Neural progenitor cell (in vitro differentiated cells): Measurements from ENCODE around the gene WDR20. TPM values are rescaled to one million over a fixed set of nuclear protein-coding genes. Genes with fewer than 3 reads are reported as not detected.
A peak's percentile ranks its signal among the peaks of the same experiment; 100 is the strongest.

Experiments
- DNase-seq: peaks from one replicate; pipeline ENCODE4 v3.0.0-alpha.2; 2016; ENCODE audit warnings: low spot score
- H2AFZ ChIP-seq: fragments of 200-600 bp; sonication (generic); replicated peaks from 2 replicates; pipeline ENCODE4 v1.6.1; 2016; ENCODE audit warnings: antibody characterized with exemption
- H3F3A ChIP-seq: fragments of 200-600 bp; sonication (generic); 2 replicates; pipeline ENCODE4 v1.6.1; 2016; ENCODE audit warnings: antibody characterized with exemption, low read depth
- H3K27ac ChIP-seq: fragments of 200-600 bp; sonication (generic); 2 replicates; pipeline ENCODE4 v1.5.1; 2016; ENCODE audit warnings: mild to moderate bottlenecking
- H3K27me3 ChIP-seq: fragments of 200-600 bp; sonication (generic); 2 replicates; pipeline ENCODE4 v1.6.1; 2016; ENCODE audit warnings: mild to moderate bottlenecking, moderate library complexity
- H3K36me3 ChIP-seq: fragments of 200-600 bp; sonication (generic); 2 replicates; pipeline ENCODE4 v1.5.1; 2016
- H3K4me1 ChIP-seq: fragments of 200-600 bp; sonication (generic); 2 replicates; pipeline ENCODE4 v1.6.1; 2016; ENCODE audit warnings: mixed run types
- H3K4me2 ChIP-seq: fragments of 200-600 bp; sonication (generic); 2 replicates; pipeline ENCODE4 v1.6.1; 2016
- H3K4me3 ChIP-seq: fragments of 200-600 bp; sonication (generic); 2 replicates; pipeline ENCODE4 v1.5.1; 2016
- H3K79me2 ChIP-seq: fragments of 200-600 bp; sonication (generic); 2 replicates; pipeline ENCODE4 v1.6.1; 2016; ENCODE audit warnings: low read depth
- H3K9ac ChIP-seq: fragments of 200-600 bp; sonication (generic); 2 replicates; pipeline ENCODE4 v1.6.1; 2016
- H3K9me3 ChIP-seq: fragments of 200-600 bp; sonication (generic); 2 replicates; pipeline ENCODE4 v1.5.1; 2016; ENCODE audit warnings: low read depth
- H4K20me1 ChIP-seq: fragments of 200-600 bp; sonication (generic); 2 replicates; pipeline ENCODE4 v1.6.1; 2016; ENCODE audit warnings: low read depth
- H3K27ac Mint-ChIP-seq: 3 replicates; pipeline ENCODE4 v1.8.0; 2021; ENCODE audit warnings: mixed read lengths
- H3K27me3 Mint-ChIP-seq: 2 replicates; pipeline ENCODE4 v1.8.0; 2022; ENCODE audit warnings: low read depth, mild to moderate bottlenecking, inconsistent platforms, moderate library complexity, mixed read lengths; ENCODE audit not compliant: insufficient read depth
- H3K36me3 Mint-ChIP-seq: 3 replicates; pipeline ENCODE4 v1.8.0; 2021; ENCODE audit warnings: mixed read lengths
- H3K4me1 Mint-ChIP-seq: 3 replicates; pipeline ENCODE4 v1.8.0; 2021; ENCODE audit warnings: mixed read lengths
- H3K4me3 Mint-ChIP-seq: 3 replicates; pipeline ENCODE4 v1.8.0; 2021; ENCODE audit warnings: mild to moderate bottlenecking, moderate library complexity, mixed read lengths
- H3K9me3 Mint-ChIP-seq: 3 replicates; pipeline ENCODE4 v1.8.0; 2020; ENCODE audit warnings: mixed read lengths
- CTCF ChIP-seq: fragments of 200-600 bp; sonication (generic); IDR thresholded peaks from 2 replicates; pipeline ENCODE4 v1.5.1; 2017; ENCODE audit warnings: antibody characterized with exemption, mild to moderate bottlenecking
- EZH2 ChIP-seq: fragments of 200-600 bp; sonication (generic); IDR thresholded peaks from 2 replicates; pipeline ENCODE4 v1.6.1; 2017; ENCODE audit warnings: antibody characterized with exemption, mild to moderate bottlenecking, moderate library complexity
- EZH2phosphoT487 ChIP-seq: fragments of 200-600 bp; sonication (generic); IDR thresholded peaks from 2 replicates; pipeline ENCODE4 v1.6.1; 2017; ENCODE audit warnings: antibody characterized with exemption
- total RNA-seq: library from RNA; depleted of rRNA; stranded (reverse); fragments of >200 nt; gene quantifications from 2 replicates; pipeline ENCODE4 v1.2.3, GENCODE V29; 2015; ENCODE audit warnings: low replicate concordance

WDR20 gene
- total RNA-seq, 1 donor from 2014 or later = 22.4 TPM

- H3K4me1 Mint-ChIP-seq = peaks cover 21% of the 10 kb centered on the region
- H3K36me3 ChIP-seq = no peaks in the 10 kb centered on the region
- peaks cover 8% of the 10 kb centered on the region for H3F3A ChIP-seq
- no peak overlapping the region for H3K9ac ChIP-seq
- DNase-seq = no peak
- H3K9me3 ChIP-seq = no peaks in the 10 kb centered on the region
- H3K36me3 Mint-ChIP-seq = no peaks in the 10 kb centered on the region
- no peak overlapping the region for H3K27ac Mint-ChIP-seq
- H3K4me3 Mint-ChIP-seq = no peak overlapping the region
- TF ChIP-seq EZH2 (no peak), EZH2phosphoT487 (no peak), CTCF (no peak)
- no peaks in the 10 kb centered on the region for H3K9me3 Mint-ChIP-seq
- no peak overlapping the region for H2AFZ ChIP-seq
- H3K79me2 ChIP-seq = no peaks in the 10 kb centered on the region
- H3K4me3 ChIP-seq = no peak overlapping the region
- no peaks in the 10 kb centered on the region for H4K20me1 ChIP-seq
- peaks cover 2% of the 10 kb centered on the region for H3K27me3 Mint-ChIP-seq
- H3K4me2 ChIP-seq = no peak overlapping the region
- no peak overlapping the region for H3K27ac ChIP-seq
- H3K27me3 ChIP-seq = no peaks in the 10 kb centered on the region
- H3K4me1 ChIP-seq = peaks cover 7% of the 10 kb centered on the region
Measured at GRCh38 chr14:102094101-102094500, 45.6 kb upstream of the WDR20 start.

- H3K4me2 ChIP-seq = no peak overlapping the region
Measured at GRCh38 chr14:102095231-102095870, 44.3 kb upstream of the WDR20 start.

GRCh38 chr14:102095871-102096568, 43.7 kb upstream of the WDR20 start:
- H4K20me1 ChIP-seq = no peaks in the 10 kb centered on the region
- Mint-ChIP-seq H3K36me3 (no peaks in the 10 kb centered on the region), H3K9me3 (no peaks in the 10 kb centered on the region), H3K4me3 (no peak overlapping the region), H3K4me1 (peaks cover 21% of the 10 kb centered on the region), H3K27me3 (no peaks in the 10 kb centered on the region), H3K27ac (no peak overlapping the region)
- no peak overlapping the region for H3K9ac ChIP-seq
- H3K4me1 ChIP-seq = peaks cover 7% of the 10 kb centered on the region
- peak overlapping the region; percentile 76 for H2AFZ ChIP-seq
- H3K4me2 ChIP-seq = peak overlapping the region; percentile 38
- TF ChIP-seq CTCF = no peak
- no peak overlapping the region for H3K27ac ChIP-seq
- H3K4me3 ChIP-seq = no peak overlapping the region
- DNase-seq = peak; percentile 31
- no peaks in the 10 kb centered on the region for H3K79me2 ChIP-seq
- H3K27me3 ChIP-seq = no peaks in the 10 kb centered on the region
- no peaks in the 10 kb centered on the region for H3K36me3 ChIP-seq
- no peaks in the 10 kb centered on the region for H3K9me3 ChIP-seq
- peaks cover 2% of the 10 kb centered on the region for H3F3A ChIP-seq

More at GRCh38 chr14:102095231-102095870, 44.3 kb upstream of the WDR20 start:
- Mint-ChIP-seq H3K27me3 (no peaks in the 10 kb centered on the region), H3K4me1 (peaks cover 17% of the 10 kb centered on the region), H3K9me3 (no peaks in the 10 kb centered on the region), H3K36me3 (no peaks in the 10 kb centered on the region), H3K27ac (no peak overlapping the region), H3K4me3 (no peak overlapping the region)
- H3K9me3 ChIP-seq = no peaks in the 10 kb centered on the region
- H2AFZ ChIP-seq = no peak overlapping the region
- no peaks in the 10 kb centered on the region for H3K27me3 ChIP-seq
- no peak for TF ChIP-seq EZH2phosphoT487
- no peak for TF ChIP-seq CTCF
- no peak for TF ChIP-seq EZH2
- no peaks in the 10 kb centered on the region for H3K79me2 ChIP-seq
- no peak overlapping the region for H3K9ac ChIP-seq
- no peak overlapping the region for H3K4me3 ChIP-seq
- peaks cover 7% of the 10 kb centered on the region for H3K4me1 ChIP-seq
- H3F3A ChIP-seq = peaks cover 2% of the 10 kb centered on the region
- no peaks in the 10 kb centered on the region for H3K36me3 ChIP-seq
- no peaks in the 10 kb centered on the region for H4K20me1 ChIP-seq
- H3K27ac ChIP-seq = no peak overlapping the region
- no peak for DNase-seq
